GM18517 (cell line): ENCODE measurements around the gene SEC61A2.
"Not testable (repeated sequence)": the region's sequence is repeated elsewhere in the genome, so short reads cannot be mapped to it uniquely, and the experiment has no call there.

Experiments used
- ATAC-seq: cut with Tn5 transposase; IDR thresholded peaks from one replicate; pipeline ENCODE4 v1.9.1; 2021; ENCODE audit warnings: mild to moderate bottlenecking, moderate library complexity; ENCODE audit not compliant: unreplicated experiment

The SEC61A2 gene

GRCh38 chr10:12129222-12130111 lies at the start of gene SEC61A2:
Gene SEC61A2 (plus strand): TSS chr10:12129677. CDS start chr10:12129788, 111 bp downstream.
- peak; percentile 81 for ATAC-seq

GRCh38 chr10:12081470-12081869 lies 48.0 kb upstream of the SEC61A2 start:
- no peak for ATAC-seq

GRCh38 chr10:12081879-12082557 lies 47.5 kb upstream of the SEC61A2 start:
- ATAC-seq, result no peak

GRCh38 chr10:12088919-12089318 lies 40.6 kb upstream of the SEC61A2 start:
- ATAC-seq, result no peak

GRCh38 chr10:12091421-12091820 lies 38.1 kb upstream of the SEC61A2 start:
- no peak for ATAC-seq

GRCh38 chr10:12097361-12097760 lies 32.1 kb upstream of the SEC61A2 start:
- not testable (repeated sequence) for ATAC-seq

GRCh38 chr10:12097791-12098190 lies 31.7 kb upstream of the SEC61A2 start:
- ATAC-seq, result no peak

- no peak for ATAC-seq
Measured at GRCh38 chr10:12098966-12099365, 30.5 kb upstream of the SEC61A2 start.

- ATAC-seq, result no peak
Measured at GRCh38 chr10:12103802-12104201, 25.7 kb upstream of the SEC61A2 start.

GRCh38 chr10:12107781-12108180 lies 21.7 kb upstream of the SEC61A2 start:
- no peak for ATAC-seq

- no peak for ATAC-seq
Measured at GRCh38 chr10:12109286-12109685, 20.2 kb upstream of the SEC61A2 start.

GRCh38 chr10:12111528-12111927 lies 17.9 kb upstream of the SEC61A2 start:
- no peak for ATAC-seq

GRCh38 chr10:12113627-12114026 lies 15.8 kb upstream of the SEC61A2 start:
- no peak for ATAC-seq

- ATAC-seq, result no peak
Measured at GRCh38 chr10:12121673-12122072, 7.8 kb upstream of the SEC61A2 start.

- peak; percentile 57 for ATAC-seq
Measured at GRCh38 chr10:12130237-12130872, 878 bp downstream of the SEC61A2 start.

GRCh38 chr10:12135631-12136030 lies 6.2 kb downstream of the SEC61A2 start:
- no peak for ATAC-seq

GRCh38 chr10:12140038-12140437 lies 10.6 kb downstream of the SEC61A2 start:
- no peak for ATAC-seq

GRCh38 chr10:12144538-12144937 lies 15.1 kb downstream of the SEC61A2 start:
- no peak for ATAC-seq

- no peak for ATAC-seq
Measured at GRCh38 chr10:12150163-12150562, 20.7 kb downstream of the SEC61A2 start.

- no peak for ATAC-seq
Measured at GRCh38 chr10:12154516-12154915, 25.0 kb downstream of the SEC61A2 start.

GRCh38 chr10:12156367-12157123 lies 27.1 kb downstream of the SEC61A2 start:
- no peak for ATAC-seq
